GM13977 (cell line): Measurements from ENCODE around the gene ZGPAT.

ENCODE experiments used
- DNase-seq: peaks from one replicate; pipeline ENCODE4 v3.0.0; 2012; ENCODE audit warnings: low spot score
- in situ Hi-C: fragments of 300-500 bp; cut with MboI; formaldehyde crosslinking; loops from one replicate; pipeline ENCODE4 v1.12.0; 2022; ENCODE audit warnings: low sequenced_read_pairs, low pct_unique_long_range_greater_than_20kb, mixed read lengths, inconsistent platforms; ENCODE audit not compliant: unreplicated experiment
- TF ChIP-seq, protein P1 (sequence below): IDR thresholded peaks from 2 replicates; pipeline ENCODE4 v1.5.1; 2012; ENCODE audit warnings: mild to moderate bottlenecking, control low read depth; ENCODE audit not compliant: insufficient read depth; ENCODE audit errors: extremely low read depth, missing control alignments

The ZGPAT gene

DNA sequence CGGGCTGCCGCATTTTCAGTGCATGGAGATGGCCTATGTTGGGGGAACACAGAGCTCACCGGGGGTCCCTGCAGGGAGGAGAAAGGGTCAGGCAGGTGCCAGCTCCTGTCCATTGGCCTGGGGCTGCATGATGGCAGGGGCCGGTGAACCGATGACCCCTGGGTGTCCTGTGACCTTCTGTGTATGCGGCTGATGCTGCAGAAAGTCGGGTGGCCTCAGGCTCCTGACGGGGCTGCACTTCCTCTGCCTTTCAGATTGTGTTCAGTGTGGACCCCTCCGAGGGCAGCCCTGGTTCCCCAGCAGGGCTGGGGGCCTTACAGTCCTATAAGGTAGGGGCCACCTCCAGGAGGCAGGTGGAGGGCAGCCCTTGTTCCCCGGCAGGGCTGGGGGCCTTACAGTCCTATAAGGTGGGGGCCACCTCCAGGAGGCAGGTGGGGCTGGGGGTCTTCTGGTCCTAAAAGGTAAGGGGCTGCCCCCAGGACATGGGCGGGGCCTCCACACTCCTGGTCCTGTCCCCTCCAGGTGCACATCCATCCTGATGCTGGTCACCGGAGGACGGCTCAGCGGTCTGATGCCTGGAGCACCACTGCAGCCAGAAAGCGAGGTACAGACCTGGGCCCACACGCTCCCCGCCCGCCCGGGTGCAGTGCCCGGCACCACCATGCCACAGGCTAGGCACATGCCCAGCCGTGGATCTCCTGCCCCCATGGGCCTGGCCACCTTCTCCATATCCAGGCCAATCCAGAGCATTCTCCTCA is 22.4 kb upstream of the ZGPAT start:
- no peak for DNase-seq
- TF ChIP-seq, protein P1, sequence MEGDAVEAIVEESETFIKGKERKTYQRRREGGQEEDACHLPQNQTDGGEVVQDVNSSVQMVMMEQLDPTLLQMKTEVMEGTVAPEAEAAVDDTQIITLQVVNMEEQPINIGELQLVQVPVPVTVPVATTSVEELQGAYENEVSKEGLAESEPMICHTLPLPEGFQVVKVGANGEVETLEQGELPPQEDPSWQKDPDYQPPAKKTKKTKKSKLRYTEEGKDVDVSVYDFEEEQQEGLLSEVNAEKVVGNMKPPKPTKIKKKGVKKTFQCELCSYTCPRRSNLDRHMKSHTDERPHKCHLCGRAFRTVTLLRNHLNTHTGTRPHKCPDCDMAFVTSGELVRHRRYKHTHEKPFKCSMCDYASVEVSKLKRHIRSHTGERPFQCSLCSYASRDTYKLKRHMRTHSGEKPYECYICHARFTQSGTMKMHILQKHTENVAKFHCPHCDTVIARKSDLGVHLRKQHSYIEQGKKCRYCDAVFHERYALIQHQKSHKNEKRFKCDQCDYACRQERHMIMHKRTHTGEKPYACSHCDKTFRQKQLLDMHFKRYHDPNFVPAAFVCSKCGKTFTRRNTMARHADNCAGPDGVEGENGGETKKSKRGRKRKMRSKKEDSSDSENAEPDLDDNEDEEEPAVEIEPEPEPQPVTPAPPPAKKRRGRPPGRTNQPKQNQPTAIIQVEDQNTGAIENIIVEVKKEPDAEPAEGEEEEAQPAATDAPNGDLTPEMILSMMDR = no peak
- in situ Hi-C loops = no loop called here

- in situ Hi-C loops = no loop called here
- TF ChIP-seq, protein P1 = no peak
- no peak for DNase-seq
Measured at GRCh38 chr20:63686094-63686491, 21.7 kb upstream of the ZGPAT start.

DNA sequence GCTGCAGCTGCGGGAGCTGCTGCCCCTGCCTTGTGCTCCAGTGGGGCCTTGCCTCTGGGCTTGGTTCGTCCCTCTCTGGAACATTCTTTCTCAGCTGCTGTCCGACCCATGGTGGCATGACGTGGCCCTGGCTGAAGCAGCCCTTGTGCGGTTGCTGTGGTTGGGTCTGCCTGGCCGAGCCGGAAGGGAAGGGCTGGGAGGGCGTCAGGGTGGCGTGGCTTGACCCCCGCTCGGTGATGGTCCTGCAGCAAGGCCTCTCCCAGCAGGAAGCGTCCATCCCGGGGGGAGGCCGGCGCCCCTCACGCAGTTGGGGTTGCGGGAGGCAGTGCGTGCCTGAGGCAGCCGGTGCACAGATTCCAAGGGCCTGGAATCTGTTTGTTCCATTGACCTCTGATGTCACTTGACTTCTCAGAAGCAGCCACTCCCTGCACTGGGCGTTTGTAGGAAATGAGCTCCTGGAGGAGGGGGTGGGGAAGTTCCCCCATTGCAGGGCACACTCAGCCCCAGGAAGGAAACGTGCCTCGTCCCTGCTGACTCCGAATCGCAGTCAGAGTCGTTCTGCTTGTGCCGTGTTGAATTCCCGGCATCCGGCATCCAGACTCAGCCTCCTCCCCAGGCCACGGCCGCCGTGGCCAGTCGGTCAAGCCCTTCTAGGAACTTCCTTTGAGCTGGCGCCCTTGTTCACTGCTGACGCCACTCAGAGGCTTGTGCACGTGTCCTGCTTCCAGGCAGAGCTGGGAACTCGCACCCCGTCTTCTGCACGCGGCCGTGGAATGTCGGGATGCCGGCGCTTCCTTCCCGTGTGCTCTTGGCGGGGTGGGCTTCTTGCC is 21.1 kb upstream of the ZGPAT start:
- DNase-seq = peak; percentile 60
- TF ChIP-seq, protein P1 = no peak
- in situ Hi-C loops = no loop called here

GRCh38 chr20:63687419-63688178 is 20.2 kb upstream of the ZGPAT start:
- TF ChIP-seq, protein P1 = no peak
- no peak for DNase-seq
- in situ Hi-C loops = no loop called here

GRCh38 chr20:63688228-63689045 is 19.4 kb upstream of the ZGPAT start:
- DNase-seq = no peak
- TF ChIP-seq, protein P1 = no peak
- in situ Hi-C loops = no loop called here
